Spleen (tissue), 11 donors: ENCODE data around the gene HCN3. TPM values are rescaled to one million over a fixed set of nuclear protein-coding genes. Genes with fewer than 3 reads are reported as not detected.
"Not testable (repeated sequence)": the region's sequence is repeated elsewhere in the genome, so short reads cannot be mapped to it uniquely, and the experiment has no call there.

ENCODE experiments used
- DNase-seq: peaks from one replicate; pipeline ENCODE4 v3.0.0-alpha.2; 2020
- H3K27ac ChIP-seq, 8 donors: fragments of 200-600 bp; sonication (generic) in 7 of 8; 1 replicate in 4 of 8; 2 replicates in 4 of 8; pipeline versions ENCODE4 v1.5.0 to v1.8.0; 2016 to 2021; ENCODE audit warnings: inconsistent platforms in 4 of 8, mild to moderate bottlenecking in 4 of 8, moderate library complexity in 1 of 8
- H3K27me3 ChIP-seq, 7 donors: fragments of 200-600 bp; sonication (generic) in 6 of 7; replicated peaks in 1 of 7; 1 replicate in 4 of 7; 2 replicates in 3 of 7; pipeline versions ENCODE4 v1.5.0 to v1.8.0; 2016 to 2021; ENCODE audit warnings: inconsistent platforms in 3 of 7, mild to moderate bottlenecking in 1 of 7
- H3K36me3 ChIP-seq, 6 donors: fragments of 200-600 bp; sonication (generic) in 5 of 6; 1 replicate in 4 of 6; 2 replicates in 2 of 6; pipeline versions ENCODE4 v1.5.0 to v1.8.0; 2016 to 2021; ENCODE audit warnings: inconsistent platforms in 2 of 6
- H3K4me1 ChIP-seq, 6 donors: fragments of 200-600 bp; sonication (generic) in 5 of 6; 1 replicate in 3 of 6; 2 replicates in 3 of 6; pipeline versions ENCODE4 v1.5.0 to v1.8.0; 2016 to 2021; ENCODE audit warnings: inconsistent platforms in 3 of 6
- H3K4me3 ChIP-seq, 8 donors: fragments of 200-600 bp; sonication (generic) in 7 of 8; 1 replicate in 4 of 8; 2 replicates in 4 of 8; pipeline versions ENCODE4 v1.5.0 to v1.8.0; 2016 to 2021; ENCODE audit warnings: inconsistent platforms in 4 of 8, mild to moderate bottlenecking in 4 of 8, moderate library complexity in 2 of 8
- H3K9me3 ChIP-seq, 8 donors: fragments of 200-600 bp; sonication (generic) in 7 of 8; 1 replicate in 4 of 8; 2 replicates in 4 of 8; pipeline versions ENCODE4 v1.5.0 to v1.8.0; 2016 to 2021; ENCODE audit warnings: inconsistent platforms in 4 of 8
- POLR2A ChIP-seq, 3 donors: fragments of 450-650 bp; IDR thresholded peaks; one replicate each; pipeline ENCODE4 v1.5.1; 2017; ENCODE audit warnings: antibody characterized with exemption in 3 of 3, mild to moderate bottlenecking in 1 of 3
- POLR2AphosphoS5 ChIP-seq, 3 donors: sonication (generic); formaldehyde crosslinking; IDR thresholded peaks; one replicate each; pipeline ENCODE4 v1.5.1; 2017; ENCODE audit warnings: antibody characterized with exemption in 3 of 3
- WGBS, 5 donors: extraction: QIAGEN DNeasy Blood & Tissue Kit in 3 of 5; methylation state at CpG; one replicate each; pipeline versions ENCODE4 v1.1.5 to v1.1.7; 2013 to 2018; 5-methylcytosine and 5-hydroxymethylcytosine counted together
- intact Hi-C: fragments of 100-400 bp; cut with DNase I; formaldehyde crosslinking; loops from one replicate; pipeline ENCODE4 v1.15.0; 2023; ENCODE audit warnings: low total_unique reads
- polyA plus RNA-seq, 3 donors: library from polyadenylated mRNA; stranded (reverse); fragments of 200-250 nt; gene quantifications; one replicate each; pipeline ENCODE4 v1.2.1, GENCODE V29; 2013
- total RNA-seq, 7 donors: library from RNA; depleted of rRNA in 3 of 7; stranded (reverse); fragments of >200 nt in 3 of 7; fragmentation: NEBNext Ultra II Directional in 4 of 7; extraction: Animal tissue kit (Norgen Biotek cat#: 25700) in 4 of 7; gene quantifications; one replicate each; pipeline versions ENCODE4 v1.1.0 to v1.2.1, GENCODE V29; 2016 to 2021
- TF ChIP-seq, protein P1 (sequence below), 11 experiments: fragments of 200-600 bp in 7 of 11; fragments of 450-650 bp in 4 of 11; sonication (generic) in 4 of 11; IDR thresholded peaks in 8 of 11; conservative IDR thresholded peaks in 3 of 11; 1 replicate in 7 of 11; 2 replicates in 4 of 11; pipeline versions ENCODE4 v1.4.0 to v1.8.0; 2016 to 2021; ENCODE audit warnings: antibody characterized with exemption in 11 of 11, inconsistent platforms in 4 of 11, mild to moderate bottlenecking in 1 of 11
- donor health status: healthy with polysubstance abuse.
- donor health status: DM: no; HTN: no; CAD: no; lungs with moderate emphysema.
- donor health status: DM: no; HTN: no; CAD: no.
- donor health status: Bipolar disorder and iron deficiency.
- donor health status: healthy.
- donor health status: DM: no; HTN: no; CAD: no.
- donor health status: DM: yes; HTN: yes; CAD: no.

Gene HCN3
- total and polyA plus RNA-seq, 10 donors = 0.65 to 3.3 (median 1.5) TPM

DNA sequence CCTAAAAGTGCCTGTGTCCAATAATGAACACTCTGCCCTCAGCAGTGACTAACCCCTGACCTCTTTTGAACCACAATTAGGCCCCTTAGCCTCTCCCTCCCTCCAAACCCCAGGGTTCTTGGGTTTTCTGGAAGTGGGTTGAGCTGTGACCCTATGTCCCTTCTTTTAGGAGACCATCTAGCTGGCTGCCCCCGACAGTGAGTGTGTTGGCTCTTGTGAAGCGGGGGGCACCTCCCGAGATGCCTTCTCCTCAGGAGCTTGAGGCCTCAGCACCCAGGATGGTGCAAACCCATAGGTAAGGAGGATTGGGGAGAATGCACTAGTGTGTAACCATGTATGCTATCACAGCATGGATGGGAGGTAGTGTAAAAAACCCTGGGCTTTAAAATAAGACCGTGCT is 50.7 kb downstream of the HCN3 start:
- H3K27me3 ChIP-seq = no peaks in the 10 kb centered on the region
- no peaks in the 10 kb centered on the region for H3K9me3 ChIP-seq
- TF ChIP-seq, protein P1, sequence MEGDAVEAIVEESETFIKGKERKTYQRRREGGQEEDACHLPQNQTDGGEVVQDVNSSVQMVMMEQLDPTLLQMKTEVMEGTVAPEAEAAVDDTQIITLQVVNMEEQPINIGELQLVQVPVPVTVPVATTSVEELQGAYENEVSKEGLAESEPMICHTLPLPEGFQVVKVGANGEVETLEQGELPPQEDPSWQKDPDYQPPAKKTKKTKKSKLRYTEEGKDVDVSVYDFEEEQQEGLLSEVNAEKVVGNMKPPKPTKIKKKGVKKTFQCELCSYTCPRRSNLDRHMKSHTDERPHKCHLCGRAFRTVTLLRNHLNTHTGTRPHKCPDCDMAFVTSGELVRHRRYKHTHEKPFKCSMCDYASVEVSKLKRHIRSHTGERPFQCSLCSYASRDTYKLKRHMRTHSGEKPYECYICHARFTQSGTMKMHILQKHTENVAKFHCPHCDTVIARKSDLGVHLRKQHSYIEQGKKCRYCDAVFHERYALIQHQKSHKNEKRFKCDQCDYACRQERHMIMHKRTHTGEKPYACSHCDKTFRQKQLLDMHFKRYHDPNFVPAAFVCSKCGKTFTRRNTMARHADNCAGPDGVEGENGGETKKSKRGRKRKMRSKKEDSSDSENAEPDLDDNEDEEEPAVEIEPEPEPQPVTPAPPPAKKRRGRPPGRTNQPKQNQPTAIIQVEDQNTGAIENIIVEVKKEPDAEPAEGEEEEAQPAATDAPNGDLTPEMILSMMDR (IDR thresholded peaks at IDR 0.05 in 8 of 11, conservative IDR thresholded peaks at IDR 0.05 in 3 of 11) = no peak
- TF ChIP-seq POLR2AphosphoS5 (IDR thresholded peaks at IDR 0.05) = no peak
- no peak for DNase-seq
- WGBS, 5 donors = 86 to 95% (median 92%) methylated on average over 4 of the region's 4 CpGs
- no peak overlapping the region for H3K4me3 ChIP-seq
- H3K4me1 ChIP-seq = peaks cover 0 to 40% (median 16%) of the 10 kb centered on the region in 6 donors
- H3K36me3 ChIP-seq = peaks cover 0 to 58% (median 33%) of the 10 kb centered on the region in 6 donors
- H3K27ac ChIP-seq = no peak overlapping the region
- intact Hi-C loops = loop anchor here (10.0 kb wide), 1 partner anchor 53 kb away; the partner anchor contains the start of genes CLK2 and HCN3

DNA sequence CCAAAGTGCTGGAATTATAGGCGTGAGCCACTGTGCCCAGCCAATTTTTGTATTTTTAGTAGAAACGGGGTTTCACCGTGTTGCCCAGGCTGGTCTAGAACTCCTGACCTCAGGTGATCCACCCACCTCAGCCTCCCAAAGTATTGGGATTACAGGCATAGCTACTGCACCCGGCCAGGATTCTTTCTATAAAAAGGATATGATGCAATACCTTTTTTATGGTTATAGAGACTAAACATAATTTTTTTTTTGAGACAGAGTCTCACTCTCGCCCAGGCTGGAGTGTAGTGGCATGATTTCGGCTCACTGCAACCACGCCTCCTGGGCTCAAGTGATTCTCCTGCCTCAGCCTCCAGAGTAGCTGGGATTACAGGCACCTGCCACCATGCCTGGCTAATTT is 51.6 kb downstream of the HCN3 start:
- Histone ChIP-seq H3K4me1 (peaks cover 0 to 38% (median 15%) of the 10 kb centered on the region in 6 donors), H3K36me3 (peaks cover 0 to 65% (median 33%) of the 10 kb centered on the region in 6 donors)
- 82 to 92% (median 92%) methylated on average over 7 of the region's 7 CpGs for WGBS, 5 donors
- H3K27me3 ChIP-seq, DNase-seq, H3K27ac ChIP-seq, H3K4me3 ChIP-seq, H3K9me3 ChIP-seq: not testable (repeated sequence)
- intact Hi-C loops = loop anchor here (10.0 kb wide), 1 partner anchor 54 kb away; the partner anchor contains the start of genes CLK2 and HCN3

DNA sequence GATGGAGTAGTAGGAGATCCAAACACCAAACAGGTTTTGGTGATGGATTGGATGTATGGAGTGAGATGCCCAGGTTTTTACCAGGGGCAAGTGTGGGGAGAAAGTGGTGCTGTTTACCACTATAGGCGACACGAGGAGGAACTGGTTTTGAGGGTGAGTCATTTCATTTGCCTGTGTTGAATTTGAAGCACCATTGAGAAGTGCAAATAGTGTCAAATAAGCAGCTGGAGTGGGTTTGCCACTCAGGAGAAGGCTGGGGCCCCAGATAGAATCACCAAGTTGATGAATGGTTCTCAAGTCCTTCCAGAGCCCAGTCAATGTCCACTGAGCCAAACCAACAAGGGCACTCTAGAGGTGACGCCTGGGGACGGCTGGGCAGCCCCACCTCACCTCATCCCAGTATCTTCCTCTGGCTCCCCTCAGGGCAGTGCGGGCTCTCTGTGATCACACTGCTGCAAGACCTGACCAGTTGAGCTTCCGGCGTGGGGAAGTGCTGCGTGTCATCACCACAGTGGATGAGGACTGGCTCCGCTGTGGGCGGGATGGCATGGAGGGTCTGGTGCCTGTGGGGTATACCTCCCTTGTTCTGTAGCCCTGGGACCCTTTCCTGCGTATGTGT is 52.8 kb downstream of the HCN3 start:
- H3K36me3 ChIP-seq = peaks cover 0 to 78% (median 42%) of the 10 kb centered on the region in 6 donors
- no peak for DNase-seq
- intact Hi-C loops = loop anchor here (10.0 kb wide), 1 partner anchor 55 kb away; the partner anchor contains the start of genes CLK2 and HCN3

DNA sequence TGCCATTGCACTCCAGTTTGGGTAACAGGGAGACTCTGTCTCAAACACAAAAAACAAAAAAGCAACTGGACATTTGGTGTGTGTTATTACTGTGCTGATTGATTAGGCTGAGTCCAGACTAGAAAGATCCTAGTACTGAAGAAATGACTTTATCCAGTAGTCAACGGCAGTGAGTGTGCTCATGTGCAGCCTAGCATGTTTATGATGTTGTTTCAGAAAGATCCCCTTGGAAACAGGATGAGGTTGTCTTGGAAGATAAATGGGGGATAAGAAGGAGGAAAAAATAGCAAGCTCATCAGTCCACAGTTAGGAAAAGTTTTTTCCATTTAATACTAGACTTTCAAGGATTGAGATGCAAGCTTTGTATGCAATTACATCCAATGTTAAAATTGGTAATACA is 57.7 kb downstream of the HCN3 start:
- no peaks in the 10 kb centered on the region for H3K27me3 ChIP-seq
- intact Hi-C loops = no loop called here
- H3K9me3 ChIP-seq = no peaks in the 10 kb centered on the region
- peaks cover 0 to 10% (median 0%) of the 10 kb centered on the region in 6 donors for H3K4me1 ChIP-seq
- no peak for DNase-seq
- peaks cover 0 to 94% (median 68%) of the 10 kb centered on the region in 6 donors for H3K36me3 ChIP-seq
- H3K27ac ChIP-seq = no peak overlapping the region
- TF ChIP-seq POLR2AphosphoS5 (IDR thresholded peaks at IDR 0.05) (no peak), POLR2A (IDR thresholded peaks at IDR 0.05) (no peak)
- TF ChIP-seq, protein P1 (IDR thresholded peaks at IDR 0.05 in 8 of 11, conservative IDR thresholded peaks at IDR 0.05 in 3 of 11) = no peak
- no peak overlapping the region for H3K4me3 ChIP-seq
- WGBS, 5 donors = 73 to 87% (median 79%) methylated on average over 1 of the region's 1 CpG

More for the DNA sequence above, 52.8 kb downstream of the HCN3 start:
- no peaks in the 10 kb centered on the region for H3K9me3 ChIP-seq
- TF ChIP-seq, protein P1 (IDR thresholded peaks at IDR 0.05 in 8 of 11, conservative IDR thresholded peaks at IDR 0.05 in 3 of 11) = no peak
- TF ChIP-seq POLR2AphosphoS5 (IDR thresholded peaks at IDR 0.05) = peak in 2 of 3 donors; percentile 43 to 64
- TF ChIP-seq POLR2A (IDR thresholded peaks at IDR 0.05) = no peak
- 83 to 94% (median 88%) methylated on average over 10 to 11 of the region's 11 CpGs for WGBS, 5 donors
- H3K4me3 ChIP-seq = no peak overlapping the region
- H3K4me1 ChIP-seq = peaks cover 0 to 29% (median 8%) of the 10 kb centered on the region in 6 donors
- H3K27me3 ChIP-seq = no peaks in the 10 kb centered on the region
- H3K27ac ChIP-seq = peak overlapping the region in 1 of 8 donors; percentile 4

Other genes starting within 250 kb of the HCN3 start
- gene DCST2, start 243.7 kb upstream of the HCN3 start, total RNA-seq = 1 to 10 TPM in 2 of 7 donors, under 1 TPM in 4, not detected in 1; 0.54 to 4.1 (median 0.71) TPM
- gene DCST2, start 243.7 kb upstream of the HCN3 start, polyA plus RNA-seq = 1 to 10 TPM; 1.0 to 2.1 (median 1.7) TPM
- not detected for gene DCST1, start 243.6 kb upstream of the HCN3 start, total RNA-seq
- not detected for gene DCST1, start 243.6 kb upstream of the HCN3 start, polyA plus RNA-seq
- 100 to 1,000 TPM in 2 of 7 donors, 10 to 100 TPM in 5; 70.8 to 205 (median 84.6) TPM for gene ADAM15, start 226.1 kb upstream of the HCN3 start, total RNA-seq
- gene ADAM15, start 226.1 kb upstream of the HCN3 start, polyA plus RNA-seq = 100 to 1,000 TPM in 2 of 3 donors, 10 to 100 TPM in 1; 76.4 to 313 (median 286) TPM
- gene EFNA4, start 213.7 kb upstream of the HCN3 start, total RNA-seq = 1 to 10 TPM; 4.6 to 7.7 (median 6.0) TPM
- 1 to 10 TPM; 7.3 to 9.5 (median 8.7) TPM for gene EFNA4, start 213.7 kb upstream of the HCN3 start, polyA plus RNA-seq
- 1 to 10 TPM in 6 of 7 donors, not detected in 1; 1.6 to 4.3 (median 2.4) TPM for gene EFNA3, start 198.6 kb upstream of the HCN3 start, total RNA-seq
- gene EFNA3, start 198.6 kb upstream of the HCN3 start, polyA plus RNA-seq = 1 to 10 TPM; 1.4 to 2.0 (median 1.7) TPM
- gene EFNA1, start 149.6 kb upstream of the HCN3 start, total RNA-seq = 10 to 100 TPM in 5 of 7 donors, 1 to 10 TPM in 2; 8.0 to 19.4 (median 10.3) TPM
- 1 to 10 TPM; 3.7 to 8.0 (median 7.8) TPM for gene EFNA1, start 149.6 kb upstream of the HCN3 start, polyA plus RNA-seq
- 10 to 100 TPM; 28.4 to 41.4 (median 38.2) TPM for gene SLC50A1, start 141.6 kb upstream of the HCN3 start, total RNA-seq
- 10 to 100 TPM; 60.1 to 73.8 (median 72.5) TPM for gene SLC50A1, start 141.6 kb upstream of the HCN3 start, polyA plus RNA-seq
- gene DPM3, start 136.9 kb upstream of the HCN3 start, total RNA-seq = 10 to 100 TPM; 25.0 to 62.4 (median 49.9) TPM
- gene DPM3, start 136.9 kb upstream of the HCN3 start, polyA plus RNA-seq = 100 to 1,000 TPM; 205 to 262 (median 229) TPM
- gene KRTCAP2, start 104.2 kb upstream of the HCN3 start, total RNA-seq = 100 to 1,000 TPM; 113 to 154 (median 136) TPM
- gene KRTCAP2, start 104.2 kb upstream of the HCN3 start, polyA plus RNA-seq = 100 to 1,000 TPM; 193 to 203 (median 200) TPM
- gene TRIM46, start 103.6 kb upstream of the HCN3 start, total RNA-seq = 1 to 10 TPM in 6 of 7 donors, under 1 TPM in 1; 0.83 to 3.6 (median 1.6) TPM
- under 1 TPM; 0.35 to 0.77 (median 0.46) TPM for gene TRIM46, start 103.6 kb upstream of the HCN3 start, polyA plus RNA-seq
- 10 to 100 TPM; 14.3 to 22.6 (median 20.5) TPM for gene THBS3, start 69.6 kb upstream of the HCN3 start, total RNA-seq
- gene THBS3, start 69.6 kb upstream of the HCN3 start, polyA plus RNA-seq = 10 to 100 TPM; 10.2 to 31.2 (median 27.7) TPM
- 10 to 100 TPM; 28.2 to 40.9 (median 33.2) TPM for gene MTX1, start 68.8 kb upstream of the HCN3 start, total RNA-seq
- gene MTX1, start 68.8 kb upstream of the HCN3 start, polyA plus RNA-seq = 10 to 100 TPM; 43.7 to 48.4 (median 44.5) TPM
- 10 to 100 TPM in 6 of 7 donors, 1 to 10 TPM in 1; 9.9 to 19.3 (median 15.6) TPM for gene ENTREP3, start 22.0 kb upstream of the HCN3 start, total RNA-seq
- 10 to 100 TPM in 1 of 3 donors, 1 to 10 TPM in 2; 6.5 to 13.2 (median 9.4) TPM for gene ENTREP3, start 22.0 kb upstream of the HCN3 start, polyA plus RNA-seq
- 10 to 100 TPM; 46.5 to 52.4 (median 49.8) TPM for gene SCAMP3, start 15.1 kb upstream of the HCN3 start, total RNA-seq
- 10 to 100 TPM; 51.8 to 59.9 (median 53.2) TPM for gene SCAMP3, start 15.1 kb upstream of the HCN3 start, polyA plus RNA-seq
- gene CLK2, start 4.0 kb upstream of the HCN3 start, total RNA-seq = 10 to 100 TPM; 61.0 to 89.9 (median 71.8) TPM
- 10 to 100 TPM; 38.6 to 82.0 (median 77.4) TPM for gene CLK2, start 4.0 kb upstream of the HCN3 start, polyA plus RNA-seq
- gene PKLR, start 24.0 kb downstream of the HCN3 start, total RNA-seq = under 1 TPM in 4 of 7 donors, not detected in 3; 0.22 to 0.74 (median 0.43) TPM
- under 1 TPM in 1 of 3 donors, not detected in 2; 0.04 TPM for gene PKLR, start 24.0 kb downstream of the HCN3 start, polyA plus RNA-seq
- gene FDPS, start 31.4 kb downstream of the HCN3 start, total RNA-seq = 100 to 1,000 TPM in 2 of 7 donors, 10 to 100 TPM in 5; 84.5 to 118 (median 94.5) TPM
- 100 to 1,000 TPM; 111 to 134 (median 130) TPM for gene FDPS, start 31.4 kb downstream of the HCN3 start, polyA plus RNA-seq
- gene RUSC1, start 43.4 kb downstream of the HCN3 start, total RNA-seq = 10 to 100 TPM; 11.4 to 21.1 (median 18.0) TPM
- 10 to 100 TPM in 2 of 3 donors, 1 to 10 TPM in 1; 8.5 to 17.3 (median 10.8) TPM for gene RUSC1, start 43.4 kb downstream of the HCN3 start, polyA plus RNA-seq